GM12891 (cell line): Measurements from ENCODE around the gene RAP1GDS1.

Experiments used
- PAX5 ChIP-seq: IDR thresholded peaks from 2 replicates; pipeline ENCODE4 v1.6.1; 2011; ENCODE audit warnings: low read length, moderate library complexity, mild to moderate bottlenecking; ENCODE audit not compliant: insufficient read depth, severe bottlenecking
- POLR2A ChIP-seq: IDR thresholded peaks from 2 replicates; pipeline ENCODE4 v1.6.1; 2011; ENCODE audit warnings: low read depth, low read length, control low read depth
- POLR2AphosphoS5 ChIP-seq: IDR thresholded peaks from 2 replicates; pipeline ENCODE4 v1.6.1; 2011; ENCODE audit warnings: low read depth, low read length, control low read depth
- POU2F2 ChIP-seq: IDR thresholded peaks from 2 replicates; pipeline ENCODE4 v1.6.1; 2011; ENCODE audit warnings: low read depth, mild to moderate bottlenecking, control low read depth, low read length, moderate library complexity
- TAF1 ChIP-seq: IDR thresholded peaks from 2 replicates; pipeline ENCODE4 v1.6.1; 2011; ENCODE audit warnings: low read depth, low read length, control low read depth

DNA sequence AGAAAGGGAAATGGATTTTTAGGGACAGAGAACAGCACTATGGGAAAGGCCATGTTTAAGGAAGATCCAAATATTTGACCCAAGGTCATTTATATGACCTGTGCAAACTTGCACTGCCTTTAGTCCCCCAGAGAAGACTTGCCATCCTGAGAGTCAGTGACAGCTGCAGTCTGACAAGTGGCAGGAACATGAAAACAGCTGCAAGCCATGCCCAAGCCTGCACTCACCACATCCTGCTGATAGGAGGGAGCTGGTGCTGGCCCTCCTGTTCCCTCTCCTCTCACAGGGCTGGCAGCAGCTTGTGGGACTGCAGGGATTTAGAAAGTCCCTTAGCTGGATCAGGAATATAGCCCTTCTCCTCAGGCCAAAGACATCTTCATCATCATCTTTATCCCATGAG is 187.7 kb downstream of the RAP1GDS1 start:
- no peak for TF ChIP-seq TAF1
- TF ChIP-seq POLR2A: no peak
- TF ChIP-seq POLR2AphosphoS5: no peak
- no peak for TF ChIP-seq POU2F2
- TF ChIP-seq PAX5: no peak
